ENCODE measurements around the gene IGDCC3.

DNA sequence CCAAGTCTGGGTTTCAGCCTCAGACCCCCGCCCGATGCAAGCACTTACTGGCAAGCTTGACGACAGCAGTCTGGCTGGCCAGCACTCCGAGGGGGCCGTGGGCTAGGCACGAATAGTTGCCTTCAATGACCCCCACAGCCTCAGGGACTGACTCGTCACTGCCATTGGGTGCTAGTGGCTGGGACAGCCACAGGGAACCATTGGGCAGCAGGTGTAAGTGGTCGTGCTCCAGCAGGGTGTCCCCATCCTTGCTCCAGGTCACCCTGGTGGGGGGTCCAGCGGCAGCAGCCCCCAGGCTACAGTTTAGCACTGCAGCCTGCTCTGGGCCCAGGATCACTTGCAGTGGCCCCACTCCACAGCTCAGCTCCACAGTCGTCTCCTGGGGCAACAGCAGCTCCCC, 33.2 kb upstream of the IGDCC3 start:
- TF ChIP-seq, protein P1, sequence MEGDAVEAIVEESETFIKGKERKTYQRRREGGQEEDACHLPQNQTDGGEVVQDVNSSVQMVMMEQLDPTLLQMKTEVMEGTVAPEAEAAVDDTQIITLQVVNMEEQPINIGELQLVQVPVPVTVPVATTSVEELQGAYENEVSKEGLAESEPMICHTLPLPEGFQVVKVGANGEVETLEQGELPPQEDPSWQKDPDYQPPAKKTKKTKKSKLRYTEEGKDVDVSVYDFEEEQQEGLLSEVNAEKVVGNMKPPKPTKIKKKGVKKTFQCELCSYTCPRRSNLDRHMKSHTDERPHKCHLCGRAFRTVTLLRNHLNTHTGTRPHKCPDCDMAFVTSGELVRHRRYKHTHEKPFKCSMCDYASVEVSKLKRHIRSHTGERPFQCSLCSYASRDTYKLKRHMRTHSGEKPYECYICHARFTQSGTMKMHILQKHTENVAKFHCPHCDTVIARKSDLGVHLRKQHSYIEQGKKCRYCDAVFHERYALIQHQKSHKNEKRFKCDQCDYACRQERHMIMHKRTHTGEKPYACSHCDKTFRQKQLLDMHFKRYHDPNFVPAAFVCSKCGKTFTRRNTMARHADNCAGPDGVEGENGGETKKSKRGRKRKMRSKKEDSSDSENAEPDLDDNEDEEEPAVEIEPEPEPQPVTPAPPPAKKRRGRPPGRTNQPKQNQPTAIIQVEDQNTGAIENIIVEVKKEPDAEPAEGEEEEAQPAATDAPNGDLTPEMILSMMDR (IDR thresholded peaks at IDR 0.05) = no peak
- no peak for TF ChIP-seq POLR2A (IDR thresholded peaks at IDR 0.05)
- TF ChIP-seq EP300 (IDR thresholded peaks at IDR 0.05) = no peak
- TF ChIP-seq POLR2AphosphoS5 (IDR thresholded peaks at IDR 0.05) = no peak
